ENCODE results near the gene ETV3. TPM values are rescaled to one million over a fixed set of nuclear protein-coding genes. Genes with fewer than 3 reads are reported as not detected.

Gene ETV3
- polyA plus RNA-seq, 2 donors = 9.3 to 9.4 TPM

DNA sequence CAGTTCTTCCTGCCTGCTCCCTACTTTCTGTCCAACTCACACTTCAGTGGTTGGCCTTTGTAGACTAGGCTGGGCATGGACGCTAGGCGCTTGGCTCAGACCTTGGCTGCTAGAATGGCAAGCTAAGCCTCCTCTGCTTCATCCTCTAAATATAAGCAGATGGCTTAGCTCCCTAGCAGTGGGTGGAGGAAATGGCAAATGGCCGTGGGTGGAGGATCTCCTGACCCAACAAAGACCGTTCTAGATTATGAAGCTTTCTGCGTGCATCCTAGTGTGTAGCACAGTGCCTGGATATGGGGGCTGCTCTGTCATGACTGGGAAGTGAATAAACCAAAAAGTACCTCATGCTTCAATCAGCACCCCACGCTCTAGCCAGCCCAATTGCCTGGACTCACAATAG is 28.2 kb downstream of the ETV3 start:
- Histone ChIP-seq H3K4me3 (ENCODE audit: low read depth in 1 of 2, low read length in 2 of 2) (no peak overlapping the region), H3K27me3 (ENCODE audit: control insufficient read depth in 1 of 2, insufficient read depth in 2 of 2, low read length in 2 of 2) (no peaks in the 10 kb centered on the region), H3K9me3 (ENCODE audit: control insufficient read depth in 2 of 2, insufficient read depth in 1 of 2, low read depth in 1 of 2, low read length in 1 of 2) (no peaks in the 10 kb centered on the region), H3K4me1 (ENCODE audit: control insufficient read depth in 2 of 2, insufficient read depth in 2 of 2, low read length in 1 of 2) (no peaks in the 10 kb centered on the region), H3K27ac (ENCODE audit: low read depth in 2 of 2, low read length in 1 of 2) (no peak overlapping the region), H3K36me3 (ENCODE audit: control insufficient read depth in 2 of 2, insufficient read depth in 2 of 2, low read length in 1 of 2) (no peaks in the 10 kb centered on the region)
- 76 to 77% methylated on average over 6 of the region's 6 CpGs for WGBS, 2 donors

- Histone ChIP-seq H3K27me3 (ENCODE audit: control insufficient read depth in 1 of 2, insufficient read depth in 2 of 2, low read length in 2 of 2) (no peaks in the 10 kb centered on the region), H3K36me3 (ENCODE audit: control insufficient read depth in 2 of 2, insufficient read depth in 2 of 2, low read length in 1 of 2) (no peaks in the 10 kb centered on the region), H3K4me3 (ENCODE audit: low read depth in 1 of 2, low read length in 2 of 2) (no peak overlapping the region), H3K9me3 (ENCODE audit: control insufficient read depth in 2 of 2, insufficient read depth in 1 of 2, low read depth in 1 of 2, low read length in 1 of 2) (no peaks in the 10 kb centered on the region), H3K27ac (ENCODE audit: low read depth in 2 of 2, low read length in 1 of 2) (no peak overlapping the region), H3K4me1 (ENCODE audit: control insufficient read depth in 2 of 2, insufficient read depth in 2 of 2, low read length in 1 of 2) (no peaks in the 10 kb centered on the region)
- WGBS, 2 donors = 72 to 76% methylated on average over 6 of the region's 6 CpGs
Observed at GRCh38 chr1:157108448-157108847, 29.7 kb downstream of the ETV3 start.

DNA sequence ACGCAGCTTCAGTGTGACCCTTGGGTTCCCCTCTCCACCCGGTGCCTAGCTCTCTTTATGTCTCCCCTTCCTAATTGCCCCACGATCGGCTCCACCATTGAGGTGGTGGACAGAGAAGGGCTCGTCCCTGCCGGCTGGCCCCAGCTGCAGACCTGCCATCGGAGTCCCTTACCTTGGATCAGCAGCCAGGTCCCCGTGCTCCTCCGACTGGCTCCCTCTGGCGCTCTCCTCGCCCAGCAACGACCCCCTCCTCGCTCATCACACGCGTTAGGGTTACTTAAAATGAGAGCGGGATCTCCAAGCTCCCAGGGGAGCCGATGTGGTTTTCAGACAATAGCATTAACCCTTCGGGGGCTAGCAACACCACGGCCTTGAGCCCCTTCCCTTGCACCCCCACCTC is 30.5 kb downstream of the ETV3 start:
- no peak overlapping the region for H3K4me3 ChIP-seq (ENCODE audit: low read depth in 1 of 2, low read length in 2 of 2)
- H3K27ac ChIP-seq (ENCODE audit: low read depth in 2 of 2, low read length in 1 of 2) = no peak overlapping the region
- no peaks in the 10 kb centered on the region for H3K36me3 ChIP-seq (ENCODE audit: control insufficient read depth in 2 of 2, insufficient read depth in 2 of 2, low read length in 1 of 2)
- no peaks in the 10 kb centered on the region for H3K27me3 ChIP-seq (ENCODE audit: control insufficient read depth in 1 of 2, insufficient read depth in 2 of 2, low read length in 2 of 2)
- 50 to 51% methylated on average over 19 of the region's 19 CpGs for WGBS, 2 donors
- H3K4me1 ChIP-seq (ENCODE audit: control insufficient read depth in 2 of 2, insufficient read depth in 2 of 2, low read length in 1 of 2) = no peaks in the 10 kb centered on the region
- H3K9me3 ChIP-seq (ENCODE audit: control insufficient read depth in 2 of 2, insufficient read depth in 1 of 2, low read depth in 1 of 2, low read length in 1 of 2) = no peaks in the 10 kb centered on the region

DNA sequence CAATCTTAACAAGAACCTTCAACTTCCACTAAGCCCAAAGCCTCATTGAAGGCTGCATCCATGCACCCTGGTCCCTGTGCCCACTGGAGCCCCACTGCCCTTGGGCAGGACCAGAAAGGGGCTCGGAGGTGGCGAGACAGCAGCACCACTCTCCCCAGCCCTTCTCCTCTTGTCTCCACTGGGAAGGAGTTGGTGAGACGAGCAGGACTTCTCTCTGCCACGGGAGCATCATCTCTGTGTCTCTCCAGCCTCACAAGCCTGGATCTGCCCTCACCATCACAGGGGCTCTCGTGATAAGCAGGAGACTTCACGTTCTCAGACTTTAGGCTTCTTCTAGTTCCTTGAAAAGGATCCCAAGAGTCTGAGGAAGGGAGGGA is 31.4 kb downstream of the ETV3 start:
- Histone ChIP-seq H3K4me3 (ENCODE audit: low read depth in 1 of 2, low read length in 2 of 2) (no peak overlapping the region), H3K9me3 (ENCODE audit: control insufficient read depth in 2 of 2, insufficient read depth in 1 of 2, low read depth in 1 of 2, low read length in 1 of 2) (no peaks in the 10 kb centered on the region), H3K4me1 (ENCODE audit: control insufficient read depth in 2 of 2, insufficient read depth in 2 of 2, low read length in 1 of 2) (no peaks in the 10 kb centered on the region), H3K36me3 (ENCODE audit: control insufficient read depth in 2 of 2, insufficient read depth in 2 of 2, low read length in 1 of 2) (no peaks in the 10 kb centered on the region), H3K27ac (ENCODE audit: low read depth in 2 of 2, low read length in 1 of 2) (no peak overlapping the region), H3K27me3 (ENCODE audit: control insufficient read depth in 1 of 2, insufficient read depth in 2 of 2, low read length in 2 of 2) (no peaks in the 10 kb centered on the region)
- WGBS, 2 donors = 65 to 67% methylated on average over 6 of the region's 6 CpGs

DNA sequence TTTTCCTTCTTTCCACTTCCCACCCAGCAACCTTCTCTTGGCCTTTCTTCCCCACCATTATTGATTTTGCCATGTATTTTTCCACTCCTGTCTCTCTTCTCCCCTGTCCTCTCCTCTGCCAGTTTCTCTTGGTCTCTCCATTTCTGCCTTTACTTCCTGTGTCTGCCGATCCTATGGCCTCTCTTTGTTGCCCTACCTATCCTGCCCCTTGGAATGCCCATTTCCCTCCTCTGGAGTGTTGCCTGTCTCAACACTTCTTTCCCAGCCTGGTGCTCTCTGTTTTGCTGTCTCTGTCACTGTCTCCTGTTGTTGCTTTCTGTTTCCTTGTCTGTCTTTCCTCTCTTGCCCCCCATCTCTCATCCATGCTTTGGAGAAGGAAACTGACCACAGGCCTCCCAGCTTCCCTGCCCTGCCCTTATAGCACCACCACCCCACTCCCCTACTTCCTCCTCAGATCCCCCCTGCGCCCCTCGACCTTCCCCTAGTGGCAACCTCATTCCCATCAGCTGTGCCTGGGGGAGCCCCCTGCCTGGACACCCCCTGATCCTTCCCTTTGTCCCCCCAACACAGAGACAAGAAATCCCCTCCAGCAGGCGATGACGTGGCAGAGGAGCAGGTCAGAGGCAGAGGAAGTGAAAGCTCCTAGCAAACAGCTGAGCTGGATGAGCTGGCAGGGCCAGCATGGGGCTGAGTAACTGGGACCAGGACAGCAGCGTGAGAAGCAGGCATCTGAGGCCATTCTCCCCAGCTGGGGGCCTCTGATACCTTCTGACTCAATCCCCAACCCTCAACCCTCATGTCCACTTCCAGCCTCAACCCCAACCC is 32.0 kb downstream of the ETV3 start:
- H3K4me3 ChIP-seq (ENCODE audit: low read depth in 1 of 2, low read length in 2 of 2) = no peak overlapping the region
- H3K27ac ChIP-seq (ENCODE audit: low read depth in 2 of 2, low read length in 1 of 2) = no peak overlapping the region
- H3K36me3 ChIP-seq (ENCODE audit: control insufficient read depth in 2 of 2, insufficient read depth in 2 of 2, low read length in 1 of 2) = no peaks in the 10 kb centered on the region
- H3K27me3 ChIP-seq (ENCODE audit: control insufficient read depth in 1 of 2, insufficient read depth in 2 of 2, low read length in 2 of 2) = no peaks in the 10 kb centered on the region
- H3K4me1 ChIP-seq (ENCODE audit: control insufficient read depth in 2 of 2, insufficient read depth in 2 of 2, low read length in 1 of 2) = no peaks in the 10 kb centered on the region
- WGBS, 2 donors = 52 to 56% methylated on average over 6 of the region's 6 CpGs
- H3K9me3 ChIP-seq (ENCODE audit: control insufficient read depth in 2 of 2, insufficient read depth in 1 of 2, low read depth in 1 of 2, low read length in 1 of 2) = no peaks in the 10 kb centered on the region

DNA sequence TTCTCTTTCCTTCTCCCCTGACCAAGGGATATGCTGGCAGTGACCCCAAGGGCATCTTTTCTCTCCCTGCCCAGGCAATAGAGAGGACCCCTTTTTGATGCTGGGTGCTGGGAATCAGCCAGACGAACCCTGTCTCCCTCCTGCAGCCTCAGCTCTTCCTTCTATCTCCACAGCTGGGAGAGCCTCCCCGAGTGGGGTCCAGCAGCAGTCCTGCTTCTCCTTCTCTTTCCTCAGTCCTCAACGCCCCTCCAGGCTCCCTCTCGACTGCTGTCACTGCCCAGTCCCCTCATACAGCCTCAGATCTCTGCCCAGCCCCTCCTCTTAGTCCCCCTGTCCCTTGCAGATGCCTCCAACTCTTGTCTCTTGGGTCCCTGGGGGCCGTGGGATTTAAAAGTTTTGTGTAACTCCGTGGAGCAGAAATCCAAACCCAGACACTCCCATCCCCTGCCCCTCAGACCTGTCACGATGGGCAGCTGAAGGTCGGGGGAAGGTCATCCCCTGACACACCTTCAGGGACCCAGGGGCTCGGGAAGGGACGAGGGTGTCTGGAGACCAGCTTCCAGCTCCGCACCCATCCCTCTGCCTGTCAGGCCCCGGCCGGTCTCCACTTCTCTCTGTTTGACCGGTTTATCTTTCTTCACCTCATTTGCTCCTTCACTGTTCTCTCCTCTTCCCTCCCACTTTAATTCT is 32.8 kb downstream of the ETV3 start:
- Histone ChIP-seq H3K27ac (ENCODE audit: low read depth in 2 of 2, low read length in 1 of 2) (no peak overlapping the region), H3K4me1 (ENCODE audit: control insufficient read depth in 2 of 2, insufficient read depth in 2 of 2, low read length in 1 of 2) (no peaks in the 10 kb centered on the region), H3K9me3 (ENCODE audit: control insufficient read depth in 2 of 2, insufficient read depth in 1 of 2, low read depth in 1 of 2, low read length in 1 of 2) (no peaks in the 10 kb centered on the region), H3K27me3 (ENCODE audit: control insufficient read depth in 1 of 2, insufficient read depth in 2 of 2, low read length in 2 of 2) (no peaks in the 10 kb centered on the region), H3K36me3 (ENCODE audit: control insufficient read depth in 2 of 2, insufficient read depth in 2 of 2, low read length in 1 of 2) (no peaks in the 10 kb centered on the region), H3K4me3 (ENCODE audit: low read depth in 1 of 2, low read length in 2 of 2) (no peak overlapping the region)
- WGBS, 2 donors = 62 to 71% methylated on average over 14 of the region's 14 CpGs

DNA sequence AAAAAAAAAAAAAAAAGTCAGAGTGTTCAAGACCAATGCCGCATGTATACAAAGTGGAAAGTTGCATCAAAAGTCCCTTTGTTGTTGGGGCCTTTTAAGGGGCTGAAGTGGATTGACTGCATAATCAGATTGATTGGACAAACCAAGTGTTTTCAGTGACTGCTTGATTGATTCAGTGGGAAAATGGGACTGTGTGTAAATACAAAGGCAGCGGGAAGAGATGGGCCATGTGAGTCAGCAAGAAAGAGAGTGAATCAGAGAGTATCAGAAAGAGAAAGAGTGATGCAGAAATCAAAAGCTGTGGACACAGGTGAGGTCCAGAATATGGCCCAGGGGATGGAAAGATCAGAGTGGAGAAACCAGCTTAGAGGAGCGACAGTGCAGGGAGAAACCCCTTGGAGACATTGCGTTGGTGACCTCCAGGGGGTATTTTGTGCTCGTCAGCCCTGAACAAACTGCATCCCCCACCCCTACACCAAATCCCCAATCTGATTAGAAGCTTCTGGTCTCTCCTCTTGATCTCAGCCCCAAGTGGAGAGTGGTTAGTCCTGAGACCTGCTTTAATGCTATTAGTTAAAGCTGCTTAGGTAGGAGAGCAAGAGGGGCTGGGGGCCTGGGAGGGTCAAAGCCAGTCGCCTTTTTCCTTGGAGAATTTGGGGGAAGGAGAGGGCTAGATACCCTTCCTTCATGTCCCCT is 33.4 kb downstream of the ETV3 start:
- H3K36me3 ChIP-seq (ENCODE audit: control insufficient read depth in 2 of 2, insufficient read depth in 2 of 2, low read length in 1 of 2) = no peaks in the 10 kb centered on the region
- H3K4me3 ChIP-seq (ENCODE audit: low read depth in 1 of 2, low read length in 2 of 2) = no peak overlapping the region
- no peaks in the 10 kb centered on the region for H3K4me1 ChIP-seq (ENCODE audit: control insufficient read depth in 2 of 2, insufficient read depth in 2 of 2, low read length in 1 of 2)
- H3K27me3 ChIP-seq (ENCODE audit: control insufficient read depth in 1 of 2, insufficient read depth in 2 of 2, low read length in 2 of 2) = no peaks in the 10 kb centered on the region
- H3K27ac ChIP-seq (ENCODE audit: low read depth in 2 of 2, low read length in 1 of 2) = no peak overlapping the region
- H3K9me3 ChIP-seq (ENCODE audit: control insufficient read depth in 2 of 2, insufficient read depth in 1 of 2, low read depth in 1 of 2, low read length in 1 of 2) = no peaks in the 10 kb centered on the region
- WGBS, 2 donors = 82 to 83% methylated on average over 6 of the region's 6 CpGs

- no peaks in the 10 kb centered on the region for H3K27me3 ChIP-seq (ENCODE audit: control insufficient read depth in 1 of 2, insufficient read depth in 2 of 2, low read length in 2 of 2)
- H3K9me3 ChIP-seq (ENCODE audit: control insufficient read depth in 2 of 2, insufficient read depth in 1 of 2, low read depth in 1 of 2, low read length in 1 of 2) = no peaks in the 10 kb centered on the region
- no peaks in the 10 kb centered on the region for H3K4me1 ChIP-seq (ENCODE audit: control insufficient read depth in 2 of 2, insufficient read depth in 2 of 2, low read length in 1 of 2)
- H3K36me3 ChIP-seq (ENCODE audit: control insufficient read depth in 2 of 2, insufficient read depth in 2 of 2, low read length in 1 of 2) = no peaks in the 10 kb centered on the region
- 56 to 57% methylated on average over 5 of the region's 5 CpGs for WGBS, 2 donors
- H3K27ac ChIP-seq (ENCODE audit: low read depth in 2 of 2, low read length in 1 of 2) = no peak overlapping the region
- no peak overlapping the region for H3K4me3 ChIP-seq (ENCODE audit: low read depth in 1 of 2, low read length in 2 of 2)
Observed at GRCh38 chr1:157103268-157103667, 34.9 kb downstream of the ETV3 start.

GRCh38 chr1:157101149-157101548 is 37.0 kb downstream of the ETV3 start:
- no peaks in the 10 kb centered on the region for H3K4me1 ChIP-seq (ENCODE audit: control insufficient read depth in 2 of 2, insufficient read depth in 2 of 2, low read length in 1 of 2)
- no peak overlapping the region for H3K4me3 ChIP-seq (ENCODE audit: low read depth in 1 of 2, low read length in 2 of 2)
- no peak overlapping the region for H3K27ac ChIP-seq (ENCODE audit: low read depth in 2 of 2, low read length in 1 of 2)
- no peaks in the 10 kb centered on the region for H3K27me3 ChIP-seq (ENCODE audit: control insufficient read depth in 1 of 2, insufficient read depth in 2 of 2, low read length in 2 of 2)
- H3K9me3 ChIP-seq (ENCODE audit: control insufficient read depth in 2 of 2, insufficient read depth in 1 of 2, low read depth in 1 of 2, low read length in 1 of 2) = no peaks in the 10 kb centered on the region
- 79 to 88% methylated on average over 4 of the region's 4 CpGs for WGBS, 2 donors
- no peaks in the 10 kb centered on the region for H3K36me3 ChIP-seq (ENCODE audit: control insufficient read depth in 2 of 2, insufficient read depth in 2 of 2, low read length in 1 of 2)
